ENCODE data around the gene UBE2F. TPM values are rescaled to one million over a fixed set of nuclear protein-coding genes. Genes with fewer than 3 reads are reported as not detected.

The UBE2F gene
- total RNA-seq, 2 experiments from 2014 or later = 96.5 to 99.5 TPM

DNA sequence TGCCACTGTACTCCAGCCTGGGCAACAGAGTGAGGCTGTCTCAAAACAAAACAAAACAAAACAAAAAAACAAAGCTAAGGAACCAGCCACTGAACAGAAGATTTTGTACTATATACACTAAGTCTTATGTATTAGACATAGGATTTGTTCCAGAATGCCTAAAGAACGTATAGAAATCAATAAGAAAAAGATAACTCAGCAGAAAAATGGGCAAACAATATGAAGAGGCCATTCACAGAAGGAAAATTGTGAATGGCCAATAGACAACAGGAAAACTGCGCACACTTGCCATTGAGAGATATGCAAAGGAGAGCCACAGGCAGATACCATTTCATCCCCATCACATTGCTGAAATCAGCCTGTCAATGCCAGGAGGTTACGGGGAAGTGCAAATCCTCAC, 14.9 kb upstream of the UBE2F start:
- TF ChIP-seq, protein P1, sequence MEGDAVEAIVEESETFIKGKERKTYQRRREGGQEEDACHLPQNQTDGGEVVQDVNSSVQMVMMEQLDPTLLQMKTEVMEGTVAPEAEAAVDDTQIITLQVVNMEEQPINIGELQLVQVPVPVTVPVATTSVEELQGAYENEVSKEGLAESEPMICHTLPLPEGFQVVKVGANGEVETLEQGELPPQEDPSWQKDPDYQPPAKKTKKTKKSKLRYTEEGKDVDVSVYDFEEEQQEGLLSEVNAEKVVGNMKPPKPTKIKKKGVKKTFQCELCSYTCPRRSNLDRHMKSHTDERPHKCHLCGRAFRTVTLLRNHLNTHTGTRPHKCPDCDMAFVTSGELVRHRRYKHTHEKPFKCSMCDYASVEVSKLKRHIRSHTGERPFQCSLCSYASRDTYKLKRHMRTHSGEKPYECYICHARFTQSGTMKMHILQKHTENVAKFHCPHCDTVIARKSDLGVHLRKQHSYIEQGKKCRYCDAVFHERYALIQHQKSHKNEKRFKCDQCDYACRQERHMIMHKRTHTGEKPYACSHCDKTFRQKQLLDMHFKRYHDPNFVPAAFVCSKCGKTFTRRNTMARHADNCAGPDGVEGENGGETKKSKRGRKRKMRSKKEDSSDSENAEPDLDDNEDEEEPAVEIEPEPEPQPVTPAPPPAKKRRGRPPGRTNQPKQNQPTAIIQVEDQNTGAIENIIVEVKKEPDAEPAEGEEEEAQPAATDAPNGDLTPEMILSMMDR (IDR thresholded peaks at IDR 0.05) = no peak
- intact Hi-C loops (cut with micrococcal nuclease) = no loop called here
- Mint-ChIP-seq H3K4me3 (no peak overlapping the region), H3K9me3 (peaks cover 4% of the 10 kb centered on the region), H3K4me1 (ENCODE audit: low read depth) (peaks cover 4% of the 10 kb centered on the region), H3K27me3 (peaks cover 12% of the 10 kb centered on the region), H3K27ac (no peak overlapping the region), H3K36me3 (ENCODE audit: low read depth) (no peaks in the 10 kb centered on the region)
- POLR2A ChIA-PET = no interaction called here
- DNase-seq (no peak), ATAC-seq (no peak)
- CTCF ChIA-PET = no interaction called here

DNA sequence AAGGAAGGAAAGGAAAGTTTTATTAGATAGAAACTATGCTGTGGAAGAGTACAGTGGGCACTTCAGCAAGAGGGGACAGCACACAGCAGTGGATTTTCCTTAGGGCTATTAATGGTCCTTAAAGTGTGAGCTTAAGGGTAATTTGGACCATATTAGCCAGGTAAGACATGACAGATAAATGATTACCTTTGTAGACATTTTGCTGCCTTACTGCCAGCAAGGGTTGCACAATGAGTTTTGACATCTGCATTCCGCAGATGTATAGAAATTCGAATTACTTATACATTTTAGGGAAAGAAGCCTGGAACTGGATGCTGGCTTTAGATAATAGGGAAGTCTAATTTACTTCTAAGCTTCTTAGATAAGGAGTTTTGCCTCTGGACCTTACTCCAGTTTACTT, 14.0 kb upstream of the UBE2F start:
- DNase-seq = no peak
- ATAC-seq = no peak
- intact Hi-C loops (cut with micrococcal nuclease) = no loop called here
- no peaks in the 10 kb centered on the region for H3K9me3 Mint-ChIP-seq
- H3K4me3 Mint-ChIP-seq = no peak overlapping the region
- no peaks in the 10 kb centered on the region for H3K36me3 Mint-ChIP-seq (ENCODE audit: low read depth)
- POLR2A ChIA-PET = no interaction called here
- H3K27me3 Mint-ChIP-seq = peaks cover 21% of the 10 kb centered on the region
- CTCF ChIA-PET = no interaction called here
- peaks cover 10% of the 10 kb centered on the region for H3K4me1 Mint-ChIP-seq (ENCODE audit: low read depth)
- TF ChIP-seq, protein P1 (IDR thresholded peaks at IDR 0.05) = no peak
- no peak overlapping the region for H3K27ac Mint-ChIP-seq

DNA sequence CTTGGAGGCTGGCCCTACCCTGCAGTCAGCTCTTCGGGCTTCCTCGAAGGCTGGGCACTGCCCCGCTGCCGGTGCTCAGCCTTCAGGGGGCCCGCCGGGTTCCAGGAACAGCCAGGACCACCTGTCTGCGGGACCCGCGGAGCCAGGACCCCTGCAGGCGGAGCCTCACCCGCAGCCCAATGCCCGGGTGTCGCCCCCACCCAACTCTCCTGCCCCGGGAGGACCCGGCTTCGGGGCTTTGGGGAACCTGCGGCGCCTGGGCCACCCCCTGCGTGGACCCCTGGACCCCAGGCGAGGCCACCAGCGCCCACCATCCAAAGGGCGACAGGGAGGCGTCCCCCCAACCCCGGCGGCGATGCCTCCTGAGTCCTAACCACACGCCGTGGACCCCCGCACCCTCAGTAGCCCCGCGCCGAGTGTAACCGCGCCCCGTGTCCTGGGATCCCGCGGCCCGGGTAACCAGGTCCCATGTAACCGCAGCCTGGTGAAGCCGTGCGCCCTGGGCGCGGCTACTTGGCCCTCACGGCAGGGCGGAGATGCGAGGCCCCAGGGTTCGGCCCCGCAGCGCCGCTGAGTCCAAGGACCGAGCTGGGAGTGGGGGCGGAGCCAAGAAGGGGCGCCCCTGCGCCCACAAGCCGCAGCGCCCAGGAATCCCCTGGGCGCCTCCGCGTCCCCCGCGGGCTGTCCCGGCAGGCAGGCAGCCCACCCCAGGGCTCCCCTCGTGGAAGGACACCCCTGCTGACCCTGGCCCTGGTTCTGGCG, 11.0 kb upstream of the UBE2F start:
- H3K4me1 Mint-ChIP-seq (ENCODE audit: low read depth) = peaks cover 10% of the 10 kb centered on the region
- POLR2A ChIA-PET = interaction anchor here (0.8 kb wide), 1 partner anchor 9 kb away, joined by 3 read pairs; no protein-coding TSS in a partner anchor
- no peak overlapping the region for H3K27ac Mint-ChIP-seq
- TF ChIP-seq, protein P1 (IDR thresholded peaks at IDR 0.05) = no peak
- H3K9me3 Mint-ChIP-seq = no peaks in the 10 kb centered on the region
- CTCF ChIA-PET = interaction anchor here (1.3 to 1.6 kb wide), 2 partner anchors 32 to 211 kb away, joined by 3 to 6 read pairs; no protein-coding TSS in a partner anchor
- intact Hi-C loops (cut with micrococcal nuclease) = no loop called here
- peaks cover 21% of the 10 kb centered on the region for H3K27me3 Mint-ChIP-seq
- DNase-seq = peak; percentile 30
- ATAC-seq = peak; percentile 72
- no peak overlapping the region for H3K4me3 Mint-ChIP-seq
- H3K36me3 Mint-ChIP-seq (ENCODE audit: low read depth) = no peaks in the 10 kb centered on the region

DNA sequence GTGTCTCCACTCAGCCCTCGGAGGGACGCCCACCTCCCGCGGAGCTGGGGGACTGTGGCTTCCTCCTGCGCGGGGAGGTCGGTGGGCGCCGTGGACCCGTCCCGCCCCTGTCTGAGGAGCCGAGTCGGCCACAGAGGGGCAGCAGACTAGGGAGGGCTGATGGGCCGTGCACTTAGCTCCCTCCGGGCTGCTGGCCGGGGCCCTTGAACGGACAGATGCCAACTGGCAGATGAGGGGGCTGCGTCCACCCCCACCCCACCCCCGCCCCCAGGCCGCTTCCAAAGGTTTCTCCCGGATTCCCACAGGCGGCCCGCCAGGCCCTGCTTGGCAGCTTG, 10.4 kb upstream of the UBE2F start:
- H3K27me3 Mint-ChIP-seq = peaks cover 21% of the 10 kb centered on the region
- H3K4me3 Mint-ChIP-seq = no peak overlapping the region
- ATAC-seq (peak; percentile 42), DNase-seq (no peak)
- intact Hi-C loops (cut with micrococcal nuclease) = no loop called here
- TF ChIP-seq, protein P1 (IDR thresholded peaks at IDR 0.05) = no peak
- H3K27ac Mint-ChIP-seq = no peak overlapping the region
- peaks cover 10% of the 10 kb centered on the region for H3K4me1 Mint-ChIP-seq (ENCODE audit: low read depth)
- POLR2A ChIA-PET = interaction anchor here (0.8 to 1.1 kb wide), 2 partner anchors 9 to 22 kb away, joined by 3 to 4 read pairs; no protein-coding TSS in a partner anchor
- CTCF ChIA-PET = interaction anchor here (1.6 kb wide), 1 partner anchor 212 kb away, joined by 6 read pairs; no protein-coding TSS in a partner anchor
- H3K36me3 Mint-ChIP-seq (ENCODE audit: low read depth) = no peaks in the 10 kb centered on the region
- H3K9me3 Mint-ChIP-seq = no peaks in the 10 kb centered on the region

DNA sequence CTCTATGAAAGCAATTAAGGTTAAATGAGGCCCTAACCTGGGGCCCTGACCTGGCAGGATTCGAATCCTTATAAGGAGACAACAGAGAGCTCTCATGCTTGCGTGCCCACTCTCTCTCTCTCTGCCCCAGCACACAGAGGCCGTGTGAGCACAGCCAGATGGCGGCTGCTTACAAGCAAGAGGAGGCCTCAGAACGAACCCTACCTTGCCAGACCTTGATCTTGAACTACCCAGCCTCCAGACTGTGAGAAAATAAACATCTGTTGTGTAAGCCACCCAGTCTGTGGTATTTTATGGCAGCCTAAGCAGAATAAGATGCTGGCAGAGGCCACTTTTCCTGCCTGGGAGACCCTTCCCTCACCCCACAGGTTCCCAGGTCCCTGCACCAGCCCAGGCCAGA, 5.2 kb upstream of the UBE2F start:
- H3K36me3 Mint-ChIP-seq (ENCODE audit: low read depth) = no peaks in the 10 kb centered on the region
- H3K4me1 Mint-ChIP-seq (ENCODE audit: low read depth) = peaks cover 10% of the 10 kb centered on the region
- ChIA-PET CTCF (no interaction called here), POLR2A (no interaction called here)
- ATAC-seq (no peak), DNase-seq (no peak)
- no peak overlapping the region for H3K27ac Mint-ChIP-seq
- TF ChIP-seq, protein P1 (IDR thresholded peaks at IDR 0.05) = no peak
- intact Hi-C loops (cut with micrococcal nuclease) = no loop called here
- no peak overlapping the region for H3K4me3 Mint-ChIP-seq
- peaks cover 11% of the 10 kb centered on the region for H3K27me3 Mint-ChIP-seq
- H3K9me3 Mint-ChIP-seq = peaks cover 17% of the 10 kb centered on the region
